ENCODE measurements around the gene CCDC69. TPM values are rescaled to one million over a fixed set of nuclear protein-coding genes. Genes with fewer than 3 reads are reported as not detected.

The CCDC69 gene
- total and polyA plus RNA-seq, 2 donors (not counting 1 experiment from before 2014, with no cell fraction given): 58.7 to 125 TPM

DNA sequence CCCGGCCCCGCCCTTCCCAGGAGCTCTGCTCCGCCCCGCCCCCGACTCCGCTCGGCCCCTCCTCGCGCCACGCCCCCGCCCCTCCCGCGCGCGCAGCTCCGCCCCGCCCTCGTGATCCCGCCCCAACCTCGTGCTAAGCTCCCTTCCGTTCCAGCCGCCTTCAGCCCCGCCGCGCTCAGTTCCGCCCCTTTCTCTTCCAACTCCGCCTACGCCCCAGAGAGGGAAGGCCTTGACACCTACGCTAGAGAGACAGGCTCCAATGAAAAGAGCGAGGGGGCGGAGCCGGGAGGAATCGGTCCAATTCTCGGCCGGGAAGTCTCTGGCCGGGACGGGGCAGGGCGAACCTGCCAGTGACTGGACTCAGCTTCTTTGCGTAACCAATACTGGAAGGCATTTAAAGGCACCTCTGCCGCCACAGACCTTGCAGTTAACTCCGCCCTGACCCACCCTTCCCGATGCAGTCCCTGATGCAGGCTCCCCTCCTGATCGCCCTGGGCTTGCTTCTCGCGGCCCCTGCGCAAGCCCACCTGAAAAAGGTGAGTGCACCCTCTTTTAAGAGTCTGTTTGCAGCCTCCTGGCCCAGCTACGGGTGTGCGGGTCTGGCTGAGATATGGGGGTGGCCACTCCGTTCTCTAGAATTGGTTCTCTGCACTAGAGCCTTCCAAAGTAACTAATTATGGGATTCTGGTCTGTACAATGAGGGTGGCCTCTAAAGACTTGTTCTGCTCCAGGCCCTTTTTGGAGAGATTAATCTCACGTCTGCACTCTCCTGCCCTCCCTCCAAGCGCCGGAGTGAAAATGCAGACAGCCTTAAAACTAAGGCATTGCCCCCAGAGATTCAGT lies 29.1 kb upstream of the CCDC69 start, which contains the start of gene GM2A:
GM2A (plus strand) TSS at position 424 of the 843 bp plus-strand sequence; CDS start at position 456, 32 bp downstream.
- Mint-ChIP-seq H3K27me3 (no peaks in the 10 kb centered on the region), H3K4me3 (peak within 1 kb of the TSS; percentile 95), H3K27ac (peak within 1 kb of the TSS; percentile 88), H3K9me3 (ENCODE audit: insufficient read depth) (no peaks in the 10 kb centered on the region), H3K4me1 (peaks cover 52% of the 10 kb centered on the region)
- Histone ChIP-seq H3K9ac (ENCODE audit: low read length) (peak within 1 kb of the TSS; percentile 85), H3K27ac (ENCODE audit: low read length in 2 of 2) (peak within 1 kb of the TSS; percentile 70 to 90), H3K4me2 (replicated peaks; ENCODE audit: low read depth, low read length, poor library complexity, severe bottlenecking) (peak within 1 kb of the TSS; percentile 83), H4K20me1 (ENCODE audit: control insufficient read depth, insufficient read depth, low read length, poor library complexity, severe bottlenecking) (peaks cover 8% of the 10 kb centered on the region), H3K27me3 (replicated peaks in 1 of 4; ENCODE audit: control extremely low read depth in 1 of 4, control insufficient read depth in 3 of 4, insufficient read depth in 4 of 4, low read length in 3 of 4) (no peaks in the 10 kb centered on the region), H3K4me1 (ENCODE audit: control insufficient read depth in 2 of 2, insufficient read depth in 2 of 2, low read length in 2 of 2) (peaks cover 48 to 54% of the 10 kb centered on the region in 2 donors), H3K36me3 (replicated peaks in 1 of 2; ENCODE audit: control extremely low read depth in 1 of 2, control insufficient read depth in 1 of 2, extremely low read depth in 1 of 2, insufficient read depth in 2 of 2, low read length in 1 of 2) (peaks cover 0 to 11% of the 10 kb centered on the region in 2 experiments), H3K79me2 (ENCODE audit: control insufficient read depth, insufficient read depth, low read length) (peaks cover 51% of the 10 kb centered on the region), H3K9me3 (ENCODE audit: control extremely low read depth in 1 of 3, control insufficient read depth in 2 of 3, insufficient read depth in 1 of 3, low read length in 2 of 3) (no peaks in the 10 kb centered on the region), H2AFZ (ENCODE audit: insufficient read depth, low read depth, low read length, poor library complexity, severe bottlenecking) (peak within 1 kb of the TSS; percentile 79), H3K4me3 (ENCODE audit: control extremely low read depth in 1 of 5, extremely low read depth in 1 of 5, insufficient read depth in 1 of 5, low read depth in 2 of 5, low read length in 4 of 5) (peak within 1 kb of the TSS; percentile 74 to 96 (median 89))
- TF ChIP-seq EZH2 (IDR thresholded peaks at IDR 0.05; ENCODE audit: borderline replicate concordance, insufficient read depth, low read depth, low read length, poor library complexity, severe bottlenecking): no peak
- TF ChIP-seq, protein P1, sequence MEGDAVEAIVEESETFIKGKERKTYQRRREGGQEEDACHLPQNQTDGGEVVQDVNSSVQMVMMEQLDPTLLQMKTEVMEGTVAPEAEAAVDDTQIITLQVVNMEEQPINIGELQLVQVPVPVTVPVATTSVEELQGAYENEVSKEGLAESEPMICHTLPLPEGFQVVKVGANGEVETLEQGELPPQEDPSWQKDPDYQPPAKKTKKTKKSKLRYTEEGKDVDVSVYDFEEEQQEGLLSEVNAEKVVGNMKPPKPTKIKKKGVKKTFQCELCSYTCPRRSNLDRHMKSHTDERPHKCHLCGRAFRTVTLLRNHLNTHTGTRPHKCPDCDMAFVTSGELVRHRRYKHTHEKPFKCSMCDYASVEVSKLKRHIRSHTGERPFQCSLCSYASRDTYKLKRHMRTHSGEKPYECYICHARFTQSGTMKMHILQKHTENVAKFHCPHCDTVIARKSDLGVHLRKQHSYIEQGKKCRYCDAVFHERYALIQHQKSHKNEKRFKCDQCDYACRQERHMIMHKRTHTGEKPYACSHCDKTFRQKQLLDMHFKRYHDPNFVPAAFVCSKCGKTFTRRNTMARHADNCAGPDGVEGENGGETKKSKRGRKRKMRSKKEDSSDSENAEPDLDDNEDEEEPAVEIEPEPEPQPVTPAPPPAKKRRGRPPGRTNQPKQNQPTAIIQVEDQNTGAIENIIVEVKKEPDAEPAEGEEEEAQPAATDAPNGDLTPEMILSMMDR (IDR thresholded peaks at IDR 0.05): no peak
- peak; percentile 83 for ATAC-seq (ENCODE audit: low read depth)
- intact Hi-C loops (cut with micrococcal nuclease): loop anchor here (1.0 to 10.0 kb wide), 12 partner anchors 12 to 1288 kb away; partner anchors contain the start of genes CCDC69, CD74, DCTN4 and G3BP1
- ChIA-PET CTCF (interaction anchor here (0.6 to 3.6 kb wide), 19 partner anchors 12 to 1423 kb away, joined by 3 to 33 read pairs (median 5); partner anchors contain the start of genes ANXA6 and SLC36A1), POLR2A (interaction anchor here (0.6 to 3.6 kb wide), 21 partner anchors 11 to 852 kb away, joined by 3 to 53 read pairs (median 5); partner anchors contain the start of genes ANXA6, CCDC69, G3BP1 and RBM22)
- peak; percentile 99 for DNase-seq
- WGBS (ENCODE audit: insufficient coverage): under 1% methylated on average over 47 of the region's 52 CpGs

Measured in B cell (primary cell).